ENCODE measurements around the gene PLS1. TPM values are rescaled to one million over a fixed set of nuclear protein-coding genes. Genes with fewer than 3 reads are reported as not detected.

Gene PLS1
- polyA plus RNA-seq, 1 of the 3 experiments (the other 2 are of a cell fraction): 2.9 TPM

DNA sequence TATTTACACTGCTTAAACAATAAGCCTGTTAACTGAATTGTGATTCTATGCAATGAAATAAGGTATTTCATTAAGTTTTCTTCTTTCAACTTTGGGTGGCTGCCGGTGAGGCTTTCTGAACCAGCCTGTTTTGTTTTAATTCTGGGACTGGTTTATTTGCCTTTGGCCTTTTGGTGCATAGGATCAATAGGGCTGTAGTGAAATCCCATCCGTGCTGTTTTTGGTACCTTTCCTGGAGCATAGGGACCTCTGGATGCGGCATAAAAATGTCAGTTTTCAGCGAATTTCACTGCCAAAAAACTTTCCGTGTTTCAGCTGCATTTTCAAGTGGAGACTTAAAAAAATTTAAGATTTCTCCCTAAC is 514 bp downstream of the PLS1 start:
- peak overlapping the region in 1 of 2 experiments; percentile 56; a peak in 1 of 4 replicates for H3K27ac ChIP-seq (ENCODE audit: low read depth in 2 of 2, low read length in 1 of 2)
- H2AFZ ChIP-seq (ENCODE audit: low read depth): peak overlapping the region; percentile 92
- TF ChIP-seq EZH2phosphoT487 (IDR thresholded peaks at IDR 0.05; ENCODE audit: borderline replicate concordance, low read depth): no peak
- TF ChIP-seq SIN3A (IDR thresholded peaks at IDR 0.05; ENCODE audit: borderline replicate concordance, low read depth, low read length): no peak
- TF ChIP-seq PBX3 (IDR thresholded peaks at IDR 0.05): no peak
- TF ChIP-seq MEF2A (IDR thresholded peaks at IDR 0.05; ENCODE audit: borderline replicate concordance, low read depth): no peak
- TF ChIP-seq, protein P1, sequence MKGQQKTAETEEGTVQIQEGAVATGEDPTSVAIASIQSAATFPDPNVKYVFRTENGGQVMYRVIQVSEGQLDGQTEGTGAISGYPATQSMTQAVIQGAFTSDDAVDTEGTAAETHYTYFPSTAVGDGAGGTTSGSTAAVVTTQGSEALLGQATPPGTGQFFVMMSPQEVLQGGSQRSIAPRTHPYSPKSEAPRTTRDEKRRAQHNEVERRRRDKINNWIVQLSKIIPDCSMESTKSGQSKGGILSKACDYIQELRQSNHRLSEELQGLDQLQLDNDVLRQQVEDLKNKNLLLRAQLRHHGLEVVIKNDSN (IDR thresholded peaks at IDR 0.05; ENCODE audit: borderline replicate concordance, low read depth): no peak
- no peak for TF ChIP-seq FOSL2 (IDR thresholded peaks at IDR 0.05; ENCODE audit: borderline replicate concordance, low read depth)
- TF ChIP-seq RFX5 (IDR thresholded peaks at IDR 0.05; ENCODE audit: low read length): no peak
- TF ChIP-seq, protein P2, sequence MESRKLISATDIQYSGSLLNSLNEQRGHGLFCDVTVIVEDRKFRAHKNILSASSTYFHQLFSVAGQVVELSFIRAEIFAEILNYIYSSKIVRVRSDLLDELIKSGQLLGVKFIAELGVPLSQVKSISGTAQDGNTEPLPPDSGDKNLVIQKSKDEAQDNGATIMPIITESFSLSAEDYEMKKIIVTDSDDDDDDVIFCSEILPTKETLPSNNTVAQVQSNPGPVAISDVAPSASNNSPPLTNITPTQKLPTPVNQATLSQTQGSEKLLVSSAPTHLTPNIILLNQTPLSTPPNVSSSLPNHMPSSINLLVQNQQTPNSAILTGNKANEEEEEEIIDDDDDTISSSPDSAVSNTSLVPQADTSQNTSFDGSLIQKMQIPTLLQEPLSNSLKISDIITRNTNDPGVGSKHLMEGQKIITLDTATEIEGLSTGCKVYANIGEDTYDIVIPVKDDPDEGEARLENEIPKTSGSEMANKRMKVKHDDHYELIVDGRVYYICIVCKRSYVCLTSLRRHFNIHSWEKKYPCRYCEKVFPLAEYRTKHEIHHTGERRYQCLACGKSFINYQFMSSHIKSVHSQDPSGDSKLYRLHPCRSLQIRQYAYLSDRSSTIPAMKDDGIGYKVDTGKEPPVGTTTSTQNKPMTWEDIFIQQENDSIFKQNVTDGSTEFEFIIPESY (IDR thresholded peaks at IDR 0.05; ENCODE audit: borderline replicate concordance, low read depth): no peak
- no peak for TF ChIP-seq MXI1 (IDR thresholded peaks at IDR 0.05; ENCODE audit: low read depth, low read length)
- no peak for TF ChIP-seq USF2 (IDR thresholded peaks at IDR 0.05; ENCODE audit: borderline replicate concordance, low read depth, low read length)
- no peaks in the 10 kb centered on the region for H3K9me3 ChIP-seq
- 11% methylated on average over 5 of the region's 5 CpGs for WGBS (ENCODE audit: low lambda C conversion rate)
- H3K4me2 ChIP-seq: peak overlapping the region; percentile 84
- no peaks in the 10 kb centered on the region for H3K36me3 ChIP-seq (replicated peaks in 1 of 2; ENCODE audit: control insufficient read depth in 1 of 2, insufficient read depth in 2 of 2, low read length in 1 of 2)
- H3K9ac ChIP-seq: peak overlapping the region; percentile 73; the same call in 1 of the 2 replicates
- H3K4me3 ChIP-seq (ENCODE audit: low read depth in 2 of 2, low read length in 1 of 2): peak overlapping the region; percentile 74 to 76
- peaks cover 5 to 7% of the 10 kb centered on the region in 2 experiments; a peak in 3 of 4 replicates for H3K4me1 ChIP-seq (ENCODE audit: control insufficient read depth in 1 of 2, insufficient read depth in 2 of 2, low read depth in 1 of 2, low read length in 1 of 2)
- no peak for DNase-seq
- POLR2A ChIA-PET: interaction anchor here (0.9 to 1.1 kb wide), 2 partner anchors 20 to 127 kb away, joined by 3 to 4 read pairs; partner anchors contain the start of gene TRPC1
- no peaks in the 10 kb centered on the region for H3K79me2 ChIP-seq (ENCODE audit: insufficient read depth)
- peaks cover 10% of the 10 kb centered on the region for H3F3A ChIP-seq (replicated peaks; ENCODE audit: insufficient read depth)
- H3K27me3 ChIP-seq (ENCODE audit: insufficient read depth): no peaks in the 10 kb centered on the region
- no peaks in the 10 kb centered on the region for H3K9me2 ChIP-seq
- H4K20me1 ChIP-seq (ENCODE audit: insufficient read depth): no peaks in the 10 kb centered on the region
- CTCF ChIA-PET: interaction anchor here (1.0 to 2.1 kb wide), 3 partner anchors 10 to 260 kb away, joined by 3 to 7 read pairs (median 4); no protein-coding TSS in a partner anchor

DNA sequence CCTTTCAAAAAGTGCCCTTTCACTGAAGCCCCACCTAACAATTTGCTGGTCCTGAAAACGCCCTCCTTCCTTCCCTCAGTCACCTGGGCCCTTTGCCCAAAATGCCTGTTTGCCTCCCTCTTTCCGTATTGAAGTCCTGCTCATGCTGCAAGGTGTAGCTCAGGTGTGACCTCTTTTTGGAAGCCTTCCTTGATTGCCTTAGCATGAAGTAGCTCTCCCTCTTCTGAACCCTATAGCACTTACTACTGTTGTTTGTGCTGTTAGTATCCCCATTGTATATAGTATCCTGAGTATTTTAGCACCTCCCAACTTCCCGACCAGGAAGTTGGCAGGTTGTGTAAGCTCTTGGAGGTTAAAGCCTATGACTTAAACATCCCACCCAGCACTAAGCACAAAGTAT is 1.7 kb downstream of the PLS1 start:
- Histone ChIP-seq H2AFZ (ENCODE audit: low read depth) (no peak overlapping the region), H3K9me3 (no peaks in the 10 kb centered on the region), H3F3A (replicated peaks; ENCODE audit: insufficient read depth) (peaks cover 10% of the 10 kb centered on the region), H3K27ac (ENCODE audit: low read depth in 2 of 2, low read length in 1 of 2) (no peak overlapping the region), H3K27me3 (ENCODE audit: insufficient read depth) (no peaks in the 10 kb centered on the region), H3K36me3 (replicated peaks in 1 of 2; ENCODE audit: control insufficient read depth in 1 of 2, insufficient read depth in 2 of 2, low read length in 1 of 2) (no peaks in the 10 kb centered on the region), H3K4me2 (no peak overlapping the region), H3K79me2 (ENCODE audit: insufficient read depth) (no peaks in the 10 kb centered on the region), H3K9me2 (no peaks in the 10 kb centered on the region), H3K4me1 (ENCODE audit: control insufficient read depth in 1 of 2, insufficient read depth in 2 of 2, low read depth in 1 of 2, low read length in 1 of 2) (peaks cover 5 to 7% of the 10 kb centered on the region in 2 experiments; a peak in 3 of 4 replicates), H3K4me3 (ENCODE audit: low read depth in 2 of 2, low read length in 1 of 2) (no peak overlapping the region), H4K20me1 (ENCODE audit: insufficient read depth) (no peaks in the 10 kb centered on the region), H3K9ac (no peak overlapping the region)
- DNase-seq: no peak
- WGBS (ENCODE audit: low lambda C conversion rate): 88% methylated on average over 3 of the region's 3 CpGs
- CTCF ChIA-PET: interaction anchor here (1.2 to 2.1 kb wide), 3 partner anchors 12 to 397 kb away, joined by 3 to 7 read pairs (median 4); no protein-coding TSS in a partner anchor
- POLR2A ChIA-PET: no interaction called here
- no peak for TF ChIP-seq RAD21 (IDR thresholded peaks at IDR 0.05; ENCODE audit: low read length)
- no peak for TF ChIP-seq FOXM1 (IDR thresholded peaks at IDR 0.05; ENCODE audit: low read depth)
- no peak for TF ChIP-seq TCF12 (IDR thresholded peaks at IDR 0.05)
- no peak for TF ChIP-seq RFX5 (IDR thresholded peaks at IDR 0.05; ENCODE audit: low read length)
- TF ChIP-seq RCOR1 (IDR thresholded peaks at IDR 0.05; ENCODE audit: low read length): no peak
- TF ChIP-seq YY1 (IDR thresholded peaks at IDR 0.05; ENCODE audit: low read depth): no peak
- no peak for TF ChIP-seq EZH2phosphoT487 (IDR thresholded peaks at IDR 0.05; ENCODE audit: borderline replicate concordance, low read depth)
- TF ChIP-seq, protein P3, sequence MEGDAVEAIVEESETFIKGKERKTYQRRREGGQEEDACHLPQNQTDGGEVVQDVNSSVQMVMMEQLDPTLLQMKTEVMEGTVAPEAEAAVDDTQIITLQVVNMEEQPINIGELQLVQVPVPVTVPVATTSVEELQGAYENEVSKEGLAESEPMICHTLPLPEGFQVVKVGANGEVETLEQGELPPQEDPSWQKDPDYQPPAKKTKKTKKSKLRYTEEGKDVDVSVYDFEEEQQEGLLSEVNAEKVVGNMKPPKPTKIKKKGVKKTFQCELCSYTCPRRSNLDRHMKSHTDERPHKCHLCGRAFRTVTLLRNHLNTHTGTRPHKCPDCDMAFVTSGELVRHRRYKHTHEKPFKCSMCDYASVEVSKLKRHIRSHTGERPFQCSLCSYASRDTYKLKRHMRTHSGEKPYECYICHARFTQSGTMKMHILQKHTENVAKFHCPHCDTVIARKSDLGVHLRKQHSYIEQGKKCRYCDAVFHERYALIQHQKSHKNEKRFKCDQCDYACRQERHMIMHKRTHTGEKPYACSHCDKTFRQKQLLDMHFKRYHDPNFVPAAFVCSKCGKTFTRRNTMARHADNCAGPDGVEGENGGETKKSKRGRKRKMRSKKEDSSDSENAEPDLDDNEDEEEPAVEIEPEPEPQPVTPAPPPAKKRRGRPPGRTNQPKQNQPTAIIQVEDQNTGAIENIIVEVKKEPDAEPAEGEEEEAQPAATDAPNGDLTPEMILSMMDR (IDR thresholded peaks at IDR 0.05): no peak
- TF ChIP-seq JUND (IDR thresholded peaks at IDR 0.05): no peak
- TF ChIP-seq MXI1 (IDR thresholded peaks at IDR 0.05; ENCODE audit: low read depth, low read length): no peak

Data from SK-N-SH (cell line).